ENCODE measurements around the gene GIPR. TPM values are rescaled to one million over a fixed set of nuclear protein-coding genes. Genes with fewer than 3 reads are reported as not detected.
A peak's percentile ranks its signal among the peaks of the same experiment; 100 is the strongest.

GIPR gene
- total and polyA plus RNA-seq, 10 of the 15 experiments (the other 5 are each of a cell fraction or from before 2014, with no cell fraction given): 1.7 to 26.3 (median 13.7) TPM

DNA sequence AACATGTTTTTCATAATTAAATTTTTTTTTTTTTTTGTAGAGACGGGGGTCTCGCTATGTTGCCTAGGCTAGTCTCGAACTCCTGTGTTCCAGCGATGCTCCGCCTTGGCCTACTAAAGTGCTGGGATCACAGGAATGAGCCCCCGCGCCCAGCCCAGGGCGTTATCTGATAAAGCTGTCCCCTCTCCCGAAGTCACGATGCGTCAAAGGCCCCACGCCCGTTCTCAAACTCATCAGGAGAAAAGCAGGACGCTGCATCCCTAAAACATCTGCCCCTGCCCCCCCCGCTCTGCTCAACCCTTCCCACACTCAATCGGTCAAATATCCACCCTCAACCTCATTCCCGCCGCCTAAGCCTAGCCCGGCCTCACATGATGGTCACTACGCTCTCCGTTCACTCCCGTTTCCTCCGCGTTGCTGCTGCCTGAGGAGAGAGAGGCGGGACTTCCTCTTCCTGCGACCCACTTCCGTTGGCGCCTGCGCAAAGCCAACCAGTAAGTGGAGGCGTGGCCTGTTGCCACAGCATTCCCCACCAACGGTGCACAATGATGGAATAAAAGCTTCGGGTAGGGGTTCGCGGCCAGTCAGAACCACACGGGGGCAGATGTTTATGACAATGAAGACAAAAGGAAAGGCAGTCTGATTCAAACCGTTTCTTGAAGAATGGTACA is 23.6 kb downstream of the GIPR start, which contains the start of gene SNRPD2 (continued):
- TF ChIP-seq, protein P1, sequence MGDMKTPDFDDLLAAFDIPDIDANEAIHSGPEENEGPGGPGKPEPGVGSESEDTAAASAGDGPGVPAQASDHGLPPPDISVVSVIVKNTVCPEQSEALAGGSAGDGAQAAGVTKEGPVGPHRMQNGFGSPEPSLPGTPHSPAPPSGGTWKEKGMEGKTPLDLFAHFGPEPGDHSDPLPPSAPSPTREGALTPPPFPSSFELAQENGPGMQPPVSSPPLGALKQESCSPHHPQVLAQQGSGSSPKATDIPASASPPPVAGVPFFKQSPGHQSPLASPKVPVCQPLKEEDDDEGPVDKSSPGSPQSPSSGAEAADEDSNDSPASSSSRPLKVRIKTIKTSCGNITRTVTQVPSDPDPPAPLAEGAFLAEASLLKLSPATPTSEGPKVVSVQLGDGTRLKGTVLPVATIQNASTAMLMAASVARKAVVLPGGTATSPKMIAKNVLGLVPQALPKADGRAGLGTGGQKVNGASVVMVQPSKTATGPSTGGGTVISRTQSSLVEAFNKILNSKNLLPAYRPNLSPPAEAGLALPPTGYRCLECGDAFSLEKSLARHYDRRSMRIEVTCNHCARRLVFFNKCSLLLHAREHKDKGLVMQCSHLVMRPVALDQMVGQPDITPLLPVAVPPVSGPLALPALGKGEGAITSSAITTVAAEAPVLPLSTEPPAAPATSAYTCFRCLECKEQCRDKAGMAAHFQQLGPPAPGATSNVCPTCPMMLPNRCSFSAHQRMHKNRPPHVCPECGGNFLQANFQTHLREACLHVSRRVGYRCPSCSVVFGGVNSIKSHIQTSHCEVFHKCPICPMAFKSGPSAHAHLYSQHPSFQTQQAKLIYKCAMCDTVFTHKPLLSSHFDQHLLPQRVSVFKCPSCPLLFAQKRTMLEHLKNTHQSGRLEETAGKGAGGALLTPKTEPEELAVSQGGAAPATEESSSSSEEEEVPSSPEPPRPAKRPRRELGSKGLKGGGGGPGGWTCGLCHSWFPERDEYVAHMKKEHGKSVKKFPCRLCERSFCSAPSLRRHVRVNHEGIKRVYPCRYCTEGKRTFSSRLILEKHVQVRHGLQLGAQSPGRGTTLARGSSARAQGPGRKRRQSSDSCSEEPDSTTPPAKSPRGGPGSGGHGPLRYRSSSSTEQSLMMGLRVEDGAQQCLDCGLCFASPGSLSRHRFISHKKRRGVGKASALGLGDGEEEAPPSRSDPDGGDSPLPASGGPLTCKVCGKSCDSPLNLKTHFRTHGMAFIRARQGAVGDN (IDR thresholded peaks at IDR 0.05): no peak
- TF ChIP-seq CBX3 (IDR thresholded peaks at IDR 0.05; ENCODE audit: borderline replicate concordance, low read depth): no peak
- no peak for TF ChIP-seq EZH2 (IDR thresholded peaks at IDR 0.05; ENCODE audit: borderline replicate concordance, control insufficient read depth, low read depth, low read length)
- TF ChIP-seq ZNF384 (IDR thresholded peaks at IDR 0.05; ENCODE audit: borderline replicate concordance, low read depth, low read length): no peak
- no peak for TF ChIP-seq STAT3 (IDR thresholded peaks at IDR 0.05; ENCODE audit: low read depth, low read length)
- TF ChIP-seq SREBF2 (IDR thresholded peaks at IDR 0.05; ENCODE audit: low read length): 0 out of 2 replicates have a peak, but pooled peaks have one; percentile 54
- TF ChIP-seq, protein P2, sequence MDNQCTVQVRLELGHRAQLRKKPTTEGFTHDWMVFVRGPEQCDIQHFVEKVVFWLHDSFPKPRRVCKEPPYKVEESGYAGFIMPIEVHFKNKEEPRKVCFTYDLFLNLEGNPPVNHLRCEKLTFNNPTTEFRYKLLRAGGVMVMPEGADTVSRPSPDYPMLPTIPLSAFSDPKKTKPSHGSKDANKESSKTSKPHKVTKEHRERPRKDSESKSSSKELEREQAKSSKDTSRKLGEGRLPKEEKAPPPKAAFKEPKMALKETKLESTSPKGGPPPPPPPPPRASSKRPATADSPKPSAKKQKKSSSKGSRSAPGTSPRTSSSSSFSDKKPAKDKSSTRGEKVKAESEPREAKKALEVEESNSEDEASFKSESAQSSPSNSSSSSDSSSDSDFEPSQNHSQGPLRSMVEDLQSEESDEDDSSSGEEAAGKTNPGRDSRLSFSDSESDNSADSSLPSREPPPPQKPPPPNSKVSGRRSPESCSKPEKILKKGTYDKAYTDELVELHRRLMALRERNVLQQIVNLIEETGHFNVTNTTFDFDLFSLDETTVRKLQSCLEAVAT (IDR thresholded peaks at IDR 0.05): peak; percentile 6; the same call in 1 of the 2 replicates
- peak; percentile 97 for TF ChIP-seq POLR2A (IDR thresholded peaks at IDR 0.05; ENCODE audit: low read depth, low read length)
- TF ChIP-seq, protein P3, sequence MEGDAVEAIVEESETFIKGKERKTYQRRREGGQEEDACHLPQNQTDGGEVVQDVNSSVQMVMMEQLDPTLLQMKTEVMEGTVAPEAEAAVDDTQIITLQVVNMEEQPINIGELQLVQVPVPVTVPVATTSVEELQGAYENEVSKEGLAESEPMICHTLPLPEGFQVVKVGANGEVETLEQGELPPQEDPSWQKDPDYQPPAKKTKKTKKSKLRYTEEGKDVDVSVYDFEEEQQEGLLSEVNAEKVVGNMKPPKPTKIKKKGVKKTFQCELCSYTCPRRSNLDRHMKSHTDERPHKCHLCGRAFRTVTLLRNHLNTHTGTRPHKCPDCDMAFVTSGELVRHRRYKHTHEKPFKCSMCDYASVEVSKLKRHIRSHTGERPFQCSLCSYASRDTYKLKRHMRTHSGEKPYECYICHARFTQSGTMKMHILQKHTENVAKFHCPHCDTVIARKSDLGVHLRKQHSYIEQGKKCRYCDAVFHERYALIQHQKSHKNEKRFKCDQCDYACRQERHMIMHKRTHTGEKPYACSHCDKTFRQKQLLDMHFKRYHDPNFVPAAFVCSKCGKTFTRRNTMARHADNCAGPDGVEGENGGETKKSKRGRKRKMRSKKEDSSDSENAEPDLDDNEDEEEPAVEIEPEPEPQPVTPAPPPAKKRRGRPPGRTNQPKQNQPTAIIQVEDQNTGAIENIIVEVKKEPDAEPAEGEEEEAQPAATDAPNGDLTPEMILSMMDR (IDR thresholded peaks at IDR 0.05 in 2 of 3, conservative IDR thresholded peaks at IDR 0.05 in 1 of 3; ENCODE audit: control insufficient read depth in 2 of 3, extremely low read depth in 1 of 3, insufficient read depth in 1 of 3, low read depth in 3 of 3, low read length in 3 of 3): no peak
- peak; percentile 67 for TF ChIP-seq KLF5 (IDR thresholded peaks at IDR 0.05; ENCODE audit: partially characterized antibody)
- TF ChIP-seq RFX5 (IDR thresholded peaks at IDR 0.05; ENCODE audit: low read depth, low read length): no peak
- peak; percentile 91 for TF ChIP-seq MXI1 (IDR thresholded peaks at IDR 0.05; ENCODE audit: low read depth, low read length)
- 0 out of 2 replicates have a peak, but pooled peaks have one; percentile 55 for TF ChIP-seq IRF4 (IDR thresholded peaks at IDR 0.05; ENCODE audit: low read depth, low read length)
- peak; percentile 67; the same call in 1 of the 2 replicates for TF ChIP-seq PML (IDR thresholded peaks at IDR 0.05; ENCODE audit: low read length)
- TF ChIP-seq, protein P4, sequence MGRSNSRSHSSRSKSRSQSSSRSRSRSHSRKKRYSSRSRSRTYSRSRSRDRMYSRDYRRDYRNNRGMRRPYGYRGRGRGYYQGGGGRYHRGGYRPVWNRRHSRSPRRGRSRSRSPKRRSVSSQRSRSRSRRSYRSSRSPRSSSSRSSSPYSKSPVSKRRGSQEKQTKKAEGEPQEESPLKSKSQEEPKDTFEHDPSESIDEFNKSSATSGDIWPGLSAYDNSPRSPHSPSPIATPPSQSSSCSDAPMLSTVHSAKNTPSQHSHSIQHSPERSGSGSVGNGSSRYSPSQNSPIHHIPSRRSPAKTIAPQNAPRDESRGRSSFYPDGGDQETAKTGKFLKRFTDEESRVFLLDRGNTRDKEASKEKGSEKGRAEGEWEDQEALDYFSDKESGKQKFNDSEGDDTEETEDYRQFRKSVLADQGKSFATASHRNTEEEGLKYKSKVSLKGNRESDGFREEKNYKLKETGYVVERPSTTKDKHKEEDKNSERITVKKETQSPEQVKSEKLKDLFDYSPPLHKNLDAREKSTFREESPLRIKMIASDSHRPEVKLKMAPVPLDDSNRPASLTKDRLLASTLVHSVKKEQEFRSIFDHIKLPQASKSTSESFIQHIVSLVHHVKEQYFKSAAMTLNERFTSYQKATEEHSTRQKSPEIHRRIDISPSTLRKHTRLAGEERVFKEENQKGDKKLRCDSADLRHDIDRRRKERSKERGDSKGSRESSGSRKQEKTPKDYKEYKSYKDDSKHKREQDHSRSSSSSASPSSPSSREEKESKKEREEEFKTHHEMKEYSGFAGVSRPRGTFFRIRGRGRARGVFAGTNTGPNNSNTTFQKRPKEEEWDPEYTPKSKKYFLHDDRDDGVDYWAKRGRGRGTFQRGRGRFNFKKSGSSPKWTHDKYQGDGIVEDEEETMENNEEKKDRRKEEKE (IDR thresholded peaks at IDR 0.05): no peak
